Endodermal cell (in vitro differentiated cells): Measurements from ENCODE around the gene ABI3BP. TPM values are rescaled to one million over a fixed set of nuclear protein-coding genes. Genes with fewer than 3 reads are reported as not detected.

ENCODE experiments used
- DNase-seq: peaks from one replicate; pipeline ENCODE4 v3.0.0-alpha.2; 2017
- H3K27ac ChIP-seq: 2 replicates; pipeline ENCODE4 v1.5.1; 2013; ENCODE audit warnings: mild to moderate bottlenecking, low read depth, low read length, moderate library complexity
- H3K27me3 ChIP-seq: 2 replicates; pipeline ENCODE4 v1.6.1; 2013; ENCODE audit warnings: mild to moderate bottlenecking, low read length, moderate library complexity; ENCODE audit not compliant: insufficient read depth, control insufficient read depth, poor library complexity, severe bottlenecking
- H3K36me3 ChIP-seq: 2 replicates; pipeline ENCODE4 v1.7.0; 2013; ENCODE audit warnings: mild to moderate bottlenecking, low read length, moderate library complexity; ENCODE audit not compliant: control insufficient read depth, insufficient read depth
- H3K4me1 ChIP-seq: one replicate; pipeline ENCODE4 v1.7.0; 2013; ENCODE audit warnings: low read length; ENCODE audit not compliant: control insufficient read depth, insufficient read depth
- H3K4me3 ChIP-seq: 2 replicates; pipeline ENCODE4 v1.5.1; 2013; ENCODE audit warnings: mild to moderate bottlenecking, low read length, moderate library complexity
- H3K9ac ChIP-seq: 2 replicates; pipeline ENCODE4 v1.6.1; 2013; ENCODE audit warnings: mild to moderate bottlenecking, low read length, moderate library complexity; ENCODE audit not compliant: poor library complexity, severe bottlenecking; ENCODE audit errors: extremely low read depth
- H3K9me3 ChIP-seq: 2 replicates; pipeline ENCODE4 v1.6.1; 2013; ENCODE audit warnings: mild to moderate bottlenecking, low read length, moderate library complexity; ENCODE audit not compliant: control insufficient read depth
- H3K27ac Mint-ChIP-seq: 2 replicates; pipeline ENCODE4 v1.8.0; 2020; ENCODE audit warnings: mixed read lengths
- H3K27me3 Mint-ChIP-seq: 2 replicates; pipeline ENCODE4 v1.8.0; 2021; ENCODE audit warnings: mild to moderate bottlenecking, mixed read lengths; ENCODE audit not compliant: insufficient read depth
- H3K36me3 Mint-ChIP-seq: 2 replicates; pipeline ENCODE4 v1.8.0; 2020; ENCODE audit warnings: low read depth, mixed read lengths
- H3K4me1 Mint-ChIP-seq: 2 replicates; pipeline ENCODE4 v1.8.0; 2020; ENCODE audit warnings: mixed read lengths
- H3K4me3 Mint-ChIP-seq: 2 replicates; pipeline ENCODE4 v1.8.0; 2020; ENCODE audit warnings: mild to moderate bottlenecking, moderate library complexity, mixed read lengths
- H3K9me3 Mint-ChIP-seq: 2 replicates; pipeline ENCODE4 v1.8.0; 2020; ENCODE audit warnings: mild to moderate bottlenecking, mixed read lengths
- CTCF ChIP-seq: fragments of 200-600 bp; sonication (generic); conservative IDR thresholded peaks from 2 replicates; pipeline ENCODE4 v1.5.0; 2021; ENCODE audit warnings: antibody characterized with exemption, mild to moderate bottlenecking
- WGBS, 2 experiments: methylation state at CpG; one replicate each; pipeline versions ENCODE4 v1.1.5 to v1.1.7; 2013; ENCODE audit warnings: missing lambda C conversion rate in 2 of 2, mixed read lengths in 1 of 2; ENCODE audit not compliant: insufficient coverage in 1 of 2, insufficient read length in 1 of 2; 5-methylcytosine and 5-hydroxymethylcytosine counted together
- total RNA-seq, 2 donors: library from RNA; stranded (reverse); fragmentation: NEBNext Ultra II Directional in 1 of 2; extraction: Animal tissue kit (Norgen Biotek cat#: 25700) in 1 of 2; gene quantifications; 2 replicates in 1 of 2; 3 replicates in 1 of 2; pipeline ENCODE4 v1.2.1, GENCODE V29; 2021

Gene ABI3BP
- total RNA-seq, 2 donors from 2014 or later: 0.42 TPM; not detected in 1

- H3K27me3 Mint-ChIP-seq: no peaks in the 10 kb centered on the region
- no peaks in the 10 kb centered on the region for H3K36me3 Mint-ChIP-seq
- H3K27me3 ChIP-seq: no peaks in the 10 kb centered on the region
- H3K27ac ChIP-seq: no peak overlapping the region
- no peaks in the 10 kb centered on the region for H3K36me3 ChIP-seq
- H3K9me3 Mint-ChIP-seq: no peaks in the 10 kb centered on the region
- no peak overlapping the region for H3K27ac Mint-ChIP-seq
- no peaks in the 10 kb centered on the region for H3K9me3 ChIP-seq
- H3K9ac ChIP-seq: no peak overlapping the region
- 92 to 94% methylated on average over 2 of the region's 2 CpGs for WGBS, 2 experiments
- no peak for DNase-seq
- H3K4me3 Mint-ChIP-seq: no peak overlapping the region
- H3K4me3 ChIP-seq: no peak overlapping the region
- TF ChIP-seq CTCF: no peak
- H3K4me1 Mint-ChIP-seq: no peaks in the 10 kb centered on the region
- no peaks in the 10 kb centered on the region for H3K4me1 ChIP-seq
Observed at GRCh38 chr3:100941041-100941440, 52.2 kb downstream of the ABI3BP start.

- Mint-ChIP-seq H3K27me3 (no peaks in the 10 kb centered on the region), H3K27ac (no peak overlapping the region), H3K4me1 (no peaks in the 10 kb centered on the region), H3K9me3 (no peaks in the 10 kb centered on the region), H3K4me3 (no peak overlapping the region), H3K36me3 (no peaks in the 10 kb centered on the region)
- H3K9me3 ChIP-seq: no peaks in the 10 kb centered on the region
- no peak overlapping the region for H3K9ac ChIP-seq
- no peak for DNase-seq
- 100% methylated on average over 1 of the region's 1 CpG; no CpG with 5 or more reads in 1 of the 2 experiments for WGBS, 2 experiments
- no peaks in the 10 kb centered on the region for H3K27me3 ChIP-seq
- no peaks in the 10 kb centered on the region for H3K4me1 ChIP-seq
- H3K27ac ChIP-seq: no peak overlapping the region
- TF ChIP-seq CTCF: no peak
- H3K4me3 ChIP-seq: no peak overlapping the region
- H3K36me3 ChIP-seq: no peaks in the 10 kb centered on the region
Observed at GRCh38 chr3:100936931-100937330, 56.3 kb downstream of the ABI3BP start.

- TF ChIP-seq CTCF: no peak
- Histone ChIP-seq H3K27me3 (no peaks in the 10 kb centered on the region), H3K27ac (no peak overlapping the region), H3K9me3 (no peaks in the 10 kb centered on the region), H3K4me3 (no peak overlapping the region), H3K9ac (no peak overlapping the region), H3K4me1 (no peaks in the 10 kb centered on the region), H3K36me3 (no peaks in the 10 kb centered on the region)
- Mint-ChIP-seq H3K4me3 (no peak overlapping the region), H3K4me1 (peaks cover 1% of the 10 kb centered on the region), H3K27me3 (no peaks in the 10 kb centered on the region), H3K36me3 (no peaks in the 10 kb centered on the region), H3K27ac (no peak overlapping the region), H3K9me3 (no peaks in the 10 kb centered on the region)
- 73% methylated on average over 4 of the region's 4 CpGs; no CpG with 5 or more reads in 1 of the 2 experiments for WGBS, 2 experiments
- DNase-seq: no peak
Observed at GRCh38 chr3:100932491-100932890, 60.7 kb downstream of the ABI3BP start.
